Measurements from ENCODE around the gene EPB41L4B.

DNA sequence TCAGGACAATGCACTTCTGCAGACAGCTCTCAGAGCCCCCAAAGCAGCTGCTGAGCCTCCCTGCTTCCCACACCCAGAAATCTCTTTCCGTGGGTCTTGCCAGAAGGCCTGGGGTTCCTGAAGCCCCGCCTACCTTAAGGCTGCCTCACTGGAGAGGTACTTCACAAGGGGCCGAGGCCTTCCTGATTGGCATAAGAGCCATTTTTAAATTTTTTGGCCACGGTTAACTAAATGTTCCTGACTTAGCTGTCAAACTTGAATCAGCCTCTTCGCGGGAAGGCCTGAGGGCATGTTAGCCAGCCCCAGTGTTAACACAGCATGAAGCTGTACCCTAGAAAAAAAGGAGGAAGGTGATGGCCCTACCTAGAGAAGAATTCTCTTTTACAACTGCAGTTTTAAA is 20.7 kb upstream of the EPB41L4B start:
- TF ChIP-seq CTCF (conservative IDR thresholded peaks at IDR 0.05 in 1 of 2, IDR thresholded peaks at IDR 0.05 in 1 of 2; ENCODE audit: low read depth in 1 of 2, low read length in 2 of 2) (no peak), EZH2 (IDR thresholded peaks at IDR 0.05; ENCODE audit: low read length, missing control alignments) (no peak)
